Activated CD4-positive, alpha-beta T cell treated with anti-CD3 and anti-CD28 coated beads for 1 hour (primary cell): ENCODE measurements around the gene SERTAD2.

Experiments used
- DNase-seq: peaks from one replicate; pipeline ENCODE4 v3.0.0-alpha.2; 2020

Gene SERTAD2, protein sequence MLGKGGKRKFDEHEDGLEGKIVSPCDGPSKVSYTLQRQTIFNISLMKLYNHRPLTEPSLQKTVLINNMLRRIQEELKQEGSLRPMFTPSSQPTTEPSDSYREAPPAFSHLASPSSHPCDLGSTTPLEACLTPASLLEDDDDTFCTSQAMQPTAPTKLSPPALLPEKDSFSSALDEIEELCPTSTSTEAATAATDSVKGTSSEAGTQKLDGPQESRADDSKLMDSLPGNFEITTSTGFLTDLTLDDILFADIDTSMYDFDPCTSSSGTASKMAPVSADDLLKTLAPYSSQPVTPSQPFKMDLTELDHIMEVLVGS

DNA sequence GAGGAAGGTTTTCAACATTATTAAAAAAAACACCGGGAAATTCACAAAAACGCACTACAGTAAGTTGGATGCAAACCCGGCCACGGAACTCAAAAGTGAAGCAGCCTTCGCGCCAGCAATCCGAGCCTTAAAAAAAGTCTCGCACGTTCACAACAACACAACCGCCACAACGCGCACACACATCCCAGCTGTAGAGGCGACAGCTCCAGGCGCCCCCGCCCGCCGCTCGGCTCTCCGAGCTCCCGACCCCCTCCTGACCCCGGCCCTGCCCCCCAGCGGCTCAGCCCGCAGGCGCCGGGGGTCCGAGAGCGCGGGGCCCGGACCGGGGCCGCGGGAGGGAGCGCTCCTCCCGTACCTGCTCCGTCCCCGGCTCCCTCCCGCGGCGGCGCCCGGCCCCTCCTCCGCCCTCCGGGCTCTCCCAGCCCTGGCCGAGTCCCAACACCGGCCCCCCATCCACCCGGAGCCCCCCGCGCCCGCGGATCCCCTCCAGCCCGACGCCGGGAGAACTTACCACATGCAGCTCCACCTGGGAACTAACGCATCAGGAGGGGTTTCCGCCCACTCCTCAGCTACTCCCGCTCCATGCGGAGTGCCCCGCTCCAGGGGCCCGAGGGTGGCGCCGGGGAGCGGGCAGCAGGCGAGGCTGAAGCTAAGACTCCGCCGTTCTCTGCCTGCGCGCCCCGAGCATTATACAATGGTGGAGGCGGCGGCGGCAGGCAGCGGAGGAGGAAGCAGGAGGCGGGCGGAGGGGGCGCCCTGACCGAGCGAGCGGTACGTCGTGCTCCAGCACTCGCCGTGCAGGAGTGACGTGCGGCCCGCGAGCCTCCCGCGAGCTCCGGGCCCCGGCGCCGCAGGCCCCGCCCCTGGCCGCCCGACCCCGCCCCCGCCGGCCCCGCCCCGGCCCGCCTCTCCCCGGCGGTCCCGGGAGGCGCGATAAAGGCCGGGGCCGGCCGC lies at the start of gene SERTAD2:
Gene SERTAD2 (minus strand): TSS at position 805 of the 954 bp plus-strand sequence. CDS start 17,042 bp downstream, outside the sequence.
- peak; percentile 83 for DNase-seq

DNA sequence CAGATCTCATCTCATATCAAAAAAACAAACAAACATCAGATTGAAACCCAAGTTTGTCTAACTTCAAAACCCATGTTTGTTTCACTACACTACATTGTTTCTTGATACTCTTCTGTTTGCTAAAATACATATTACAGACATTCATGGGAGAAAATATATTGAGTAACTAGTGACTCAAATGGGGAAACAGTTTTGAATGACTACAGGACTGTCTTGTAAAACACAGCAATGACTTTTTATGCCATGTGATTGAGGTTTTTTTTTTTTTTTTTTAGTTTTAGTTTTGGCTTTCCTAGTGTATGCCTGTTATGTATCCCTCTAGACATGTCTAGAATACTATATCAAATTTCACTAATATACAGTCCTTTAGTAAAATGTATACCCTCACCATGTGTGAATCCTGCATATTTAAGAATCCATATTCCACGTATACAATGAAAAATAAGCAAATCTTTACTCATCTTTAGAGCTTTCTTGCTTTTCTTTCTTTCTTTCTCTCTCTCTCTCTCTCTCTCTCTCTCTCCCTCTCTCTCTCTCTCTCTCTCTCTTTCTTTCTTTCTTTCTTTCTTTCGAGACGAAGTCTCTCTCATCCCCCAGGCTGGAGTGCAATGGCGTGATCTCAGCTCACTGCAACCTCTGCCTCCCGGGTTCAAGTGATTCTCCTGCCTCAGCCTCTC lies 46.6 kb upstream of the SERTAD2 start:
- DNase-seq = no peak

DNA sequence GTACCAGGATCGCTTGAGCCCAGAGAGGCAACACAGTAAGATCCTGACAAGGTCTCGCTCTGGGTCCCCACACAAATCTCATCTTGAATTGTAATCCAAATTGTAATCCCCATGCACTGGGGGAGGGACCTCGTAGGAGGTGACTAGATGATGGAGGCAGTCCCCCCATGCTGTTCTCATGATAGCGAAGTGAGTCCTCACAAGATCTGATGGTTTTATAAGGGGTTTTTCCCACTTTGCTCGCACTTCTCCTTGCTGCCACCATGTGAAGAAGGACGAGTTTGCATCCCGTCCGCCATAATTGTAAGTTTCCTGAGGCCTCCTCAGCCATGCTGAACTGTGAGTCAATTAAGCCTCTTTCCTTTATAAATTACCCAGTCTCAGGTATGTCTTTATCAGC lies 46.0 kb upstream of the SERTAD2 start:
- no peak for DNase-seq

DNA sequence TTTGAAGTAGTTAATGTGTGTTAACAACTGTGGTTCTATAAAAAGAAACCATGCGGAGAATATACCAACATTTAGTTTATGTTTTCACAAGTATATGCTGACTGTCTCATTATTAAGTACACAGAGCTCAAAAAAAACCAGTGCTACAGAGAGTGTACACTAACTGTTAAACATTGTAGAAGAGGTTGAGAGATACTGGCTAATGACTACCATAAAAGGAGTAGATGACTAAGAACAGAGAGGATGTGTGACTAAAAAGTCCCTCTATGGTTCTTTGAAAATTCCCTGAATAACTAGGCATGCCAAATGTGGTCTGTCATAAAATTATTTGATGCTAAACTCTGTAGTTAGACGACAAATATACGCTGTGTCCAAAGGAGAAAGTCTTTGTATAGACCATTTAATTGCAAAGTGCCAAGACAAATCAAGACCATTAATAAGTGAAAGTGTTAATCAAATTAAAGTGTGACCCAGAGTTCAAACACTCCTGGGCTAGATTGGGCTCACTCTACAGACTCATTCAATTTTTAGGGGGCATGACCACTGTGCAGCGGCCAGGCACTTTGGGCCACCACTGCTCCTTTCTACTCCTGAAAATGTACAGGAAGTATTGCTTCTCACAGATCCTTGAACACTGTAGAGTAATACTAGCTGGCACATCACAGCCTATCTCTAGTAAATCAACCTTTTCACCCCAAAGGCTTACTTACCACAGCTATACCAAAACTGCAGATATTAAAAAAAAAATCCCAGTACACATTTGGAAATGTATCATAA lies 45.1 kb upstream of the SERTAD2 start:
- DNase-seq = no peak

DNA sequence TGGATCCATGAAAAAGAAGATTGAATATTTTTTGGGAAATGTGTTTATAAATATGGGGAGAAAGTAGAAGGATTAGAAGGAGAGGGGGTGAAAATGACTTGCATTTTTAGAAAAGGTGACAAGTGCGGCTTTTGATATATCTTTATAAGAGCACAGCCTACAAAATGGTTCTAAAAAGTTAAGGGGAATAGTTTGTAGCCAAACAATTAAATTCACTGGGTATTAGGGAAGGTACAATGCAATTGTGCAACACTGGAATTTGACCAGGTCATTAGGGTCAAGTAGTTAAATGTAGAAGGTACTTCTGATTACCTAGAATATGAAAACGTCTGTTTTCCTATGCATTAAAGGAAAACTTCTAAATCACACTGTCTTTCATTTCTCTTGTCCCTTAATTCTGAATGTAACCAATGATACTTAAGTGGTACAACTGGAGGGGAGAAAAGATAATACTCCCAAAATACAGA lies 44.5 kb upstream of the SERTAD2 start:
- DNase-seq = no peak

DNA sequence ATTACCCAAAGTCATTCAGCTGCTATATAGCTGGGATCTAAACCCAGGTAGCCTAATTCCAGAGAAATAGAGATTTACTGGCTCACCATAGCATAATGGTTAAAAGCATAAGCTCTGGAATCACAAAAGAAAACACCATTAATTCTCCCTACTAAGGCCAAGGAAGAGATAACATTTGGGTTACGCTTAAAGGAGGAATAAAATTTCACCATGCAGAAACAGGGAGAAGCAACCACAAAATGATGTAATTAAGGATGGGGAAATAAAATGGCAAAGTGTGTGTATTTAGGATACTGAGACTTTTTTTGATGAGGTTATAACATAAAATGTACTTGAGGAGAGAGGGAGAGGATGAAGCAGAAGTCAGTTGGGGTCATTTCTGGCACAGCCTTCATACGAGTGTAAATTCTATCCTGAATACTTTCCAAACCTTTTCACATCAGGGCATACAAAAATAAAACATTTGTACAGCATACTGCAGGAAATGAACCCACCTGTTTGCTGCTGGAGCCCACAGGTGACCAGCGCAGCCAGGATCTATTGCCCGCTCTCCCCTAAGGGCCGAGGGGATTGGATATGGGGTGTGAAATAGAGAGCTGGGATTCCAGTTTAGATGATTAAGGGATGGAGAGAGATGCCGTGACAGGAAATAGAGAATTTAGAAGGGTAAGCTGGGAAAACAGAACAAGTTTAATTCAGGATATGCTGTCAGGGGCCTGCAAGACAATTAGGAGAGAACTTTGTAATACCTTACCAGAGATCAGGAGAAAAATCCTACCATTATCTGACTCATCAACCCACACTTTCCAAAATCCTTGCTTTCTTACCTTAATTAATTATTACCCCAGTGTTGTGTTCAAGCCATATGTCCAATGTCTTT lies 43.8 kb upstream of the SERTAD2 start:
- DNase-seq = no peak

DNA sequence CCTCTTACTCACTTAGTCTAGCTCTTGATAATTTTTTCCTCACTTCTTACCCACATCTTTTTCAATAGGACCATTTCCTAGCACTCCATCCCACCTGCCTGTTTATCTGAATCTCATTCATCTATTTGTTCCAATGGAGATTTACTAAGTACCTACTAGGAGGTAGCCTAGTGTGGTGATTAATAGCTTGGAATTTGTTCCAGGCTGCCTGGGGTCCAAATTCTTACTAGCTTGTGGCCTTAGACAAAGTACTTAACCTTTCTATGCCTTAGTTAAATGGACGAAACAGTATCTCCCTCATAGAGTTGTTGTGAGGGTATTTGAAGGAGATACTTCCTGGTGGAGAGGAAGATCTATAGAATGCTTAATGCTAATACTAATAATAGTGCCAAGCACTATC lies 42.9 kb upstream of the SERTAD2 start:
- no peak for DNase-seq

DNA sequence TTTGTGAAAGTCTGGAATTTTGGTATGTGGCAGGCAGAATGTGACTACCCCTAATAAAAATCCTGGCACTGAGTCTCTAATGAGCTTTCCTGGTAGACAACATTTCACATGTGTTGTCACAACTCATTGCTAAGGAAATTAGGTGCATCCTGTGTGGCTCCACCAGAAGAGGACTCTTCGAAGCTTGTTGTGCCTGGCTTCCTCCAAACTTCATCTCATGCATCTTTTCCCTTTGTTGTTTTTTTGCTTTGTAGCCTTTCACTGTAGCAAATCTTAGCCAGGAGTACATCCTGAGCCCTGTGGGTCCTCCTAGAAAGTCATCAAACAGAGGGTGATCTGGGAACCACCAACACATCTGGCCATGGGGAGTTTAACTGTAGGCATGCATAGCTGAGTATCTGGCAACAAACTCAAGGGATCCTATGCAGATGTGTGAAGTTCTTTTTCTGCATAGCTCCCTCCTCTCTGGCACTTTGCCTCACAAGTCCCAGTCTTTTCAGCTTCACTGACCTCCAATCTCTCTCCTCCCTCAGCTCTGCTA lies 42.1 kb upstream of the SERTAD2 start:
- DNase-seq = no peak

DNA sequence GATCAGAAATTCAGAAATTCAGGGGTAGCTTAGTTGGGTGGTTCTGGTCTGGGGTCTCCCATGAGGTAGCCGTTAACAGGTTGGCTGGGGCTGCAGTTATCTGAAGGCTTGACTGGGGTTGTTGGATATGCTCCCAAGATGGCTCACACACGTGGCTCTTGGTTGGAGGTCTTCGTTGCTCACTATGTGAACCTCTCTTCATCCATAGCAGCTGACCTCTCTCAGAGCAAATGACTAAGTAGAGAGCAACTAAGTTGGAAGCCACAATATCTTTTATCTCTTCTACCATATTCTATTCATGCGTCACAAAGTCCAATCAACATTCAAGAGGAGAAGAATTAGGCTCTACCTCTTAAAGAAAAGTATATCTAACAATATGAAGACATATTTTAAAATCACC lies 38.7 kb upstream of the SERTAD2 start:
- no peak for DNase-seq

DNA sequence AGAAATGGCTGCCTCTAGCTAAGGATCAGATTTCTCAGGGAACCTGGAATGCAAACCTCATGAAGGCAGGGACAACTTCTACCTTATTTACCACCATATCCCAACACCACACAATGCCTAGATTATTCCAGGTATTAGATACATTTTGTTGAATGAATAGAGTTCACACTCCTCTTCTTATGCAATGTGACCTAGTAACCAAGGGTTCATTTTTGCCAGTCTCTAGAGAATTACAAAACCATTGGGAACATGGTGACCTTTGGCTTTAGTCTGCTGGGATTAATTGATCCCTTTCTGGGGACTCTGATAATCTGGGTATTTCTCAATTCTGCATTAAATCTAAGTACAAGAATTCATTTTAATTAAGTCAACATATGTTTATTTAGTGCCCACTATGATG lies 35.2 kb upstream of the SERTAD2 start:
- no peak for DNase-seq

DNA sequence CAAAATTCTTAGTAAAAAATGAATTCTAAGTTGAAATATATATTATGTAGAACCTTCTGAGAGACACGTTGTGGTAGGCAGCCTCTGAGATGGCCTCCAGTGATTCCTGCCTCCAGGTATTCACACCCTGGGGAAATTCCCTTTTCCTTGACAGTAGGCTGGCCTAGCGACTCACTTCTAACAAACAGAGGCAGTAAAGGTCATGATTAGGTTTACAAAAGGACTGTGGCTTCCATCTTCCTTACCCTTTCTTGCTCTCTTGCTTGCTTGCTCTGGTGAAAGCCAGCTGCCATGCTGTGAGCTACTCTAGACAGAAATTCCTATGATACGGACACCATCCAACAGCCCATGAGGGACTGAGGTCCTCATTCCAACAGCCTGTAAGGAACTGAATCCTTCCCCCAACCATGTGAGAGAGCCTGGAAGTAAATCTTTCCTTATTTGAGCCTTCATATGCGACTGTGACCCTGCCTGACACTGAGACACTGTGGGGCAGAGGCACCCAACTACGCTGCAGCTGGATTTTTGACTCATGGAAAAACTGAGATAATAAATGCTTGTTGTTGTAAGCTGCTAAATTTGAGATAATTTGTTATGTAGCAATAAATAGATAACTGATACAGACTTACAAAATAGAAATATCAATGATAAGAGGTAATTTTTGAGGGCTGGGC lies 32.7 kb upstream of the SERTAD2 start:
- no peak for DNase-seq

DNA sequence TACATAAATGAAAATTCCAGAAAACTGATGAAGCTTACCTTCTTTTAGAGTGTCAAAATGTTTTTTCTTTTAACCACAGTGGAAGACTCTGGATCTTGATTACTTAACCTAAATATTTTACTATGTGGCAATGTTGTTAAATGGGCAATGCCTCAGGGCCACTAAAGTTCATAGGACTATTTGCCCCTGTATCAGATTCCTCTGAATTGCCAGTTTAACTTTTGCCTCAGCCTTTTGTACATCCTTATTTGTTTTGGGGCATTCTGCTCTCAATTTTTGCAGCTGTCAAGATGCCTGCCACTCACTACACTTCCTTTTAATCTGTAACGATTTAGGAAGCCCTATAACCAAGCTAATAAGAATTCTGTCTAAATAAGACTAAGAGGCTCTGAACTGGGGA lies 31.7 kb upstream of the SERTAD2 start:
- DNase-seq = no peak

DNA sequence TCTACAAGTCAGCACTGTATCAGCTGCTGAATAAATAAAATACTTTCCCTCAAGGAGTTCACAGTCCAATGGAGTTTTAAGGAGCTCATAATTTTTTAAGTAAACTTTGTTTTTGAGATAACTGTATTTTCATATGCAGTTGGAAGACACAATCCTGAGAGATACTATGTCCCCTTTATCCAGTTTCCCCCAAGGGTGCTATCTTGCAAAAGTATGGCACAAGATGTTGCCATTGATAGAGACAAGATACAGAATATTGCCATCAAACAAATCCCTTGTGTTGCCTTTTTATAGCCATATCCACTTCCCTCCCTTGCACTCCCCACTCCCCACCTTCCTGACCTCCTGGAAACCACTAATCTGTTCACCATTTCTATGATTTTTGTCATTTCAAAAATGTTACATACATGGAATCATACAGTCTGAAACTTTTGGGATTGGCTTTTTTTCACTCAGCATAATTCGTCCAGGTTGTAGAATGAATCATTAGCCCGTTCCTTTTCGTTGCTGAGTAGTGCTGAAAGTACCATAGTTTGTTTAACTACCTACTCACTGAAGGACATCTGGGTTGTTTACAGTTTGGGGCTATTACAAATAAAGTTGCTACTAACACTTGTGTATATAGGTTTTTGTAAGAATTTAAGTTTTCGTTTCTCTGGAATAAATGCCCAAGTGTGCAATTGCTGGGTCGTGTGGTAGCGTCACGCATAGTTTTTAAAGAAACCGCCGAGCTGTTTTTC lies 30.2 kb upstream of the SERTAD2 start:
- no peak for DNase-seq

DNA sequence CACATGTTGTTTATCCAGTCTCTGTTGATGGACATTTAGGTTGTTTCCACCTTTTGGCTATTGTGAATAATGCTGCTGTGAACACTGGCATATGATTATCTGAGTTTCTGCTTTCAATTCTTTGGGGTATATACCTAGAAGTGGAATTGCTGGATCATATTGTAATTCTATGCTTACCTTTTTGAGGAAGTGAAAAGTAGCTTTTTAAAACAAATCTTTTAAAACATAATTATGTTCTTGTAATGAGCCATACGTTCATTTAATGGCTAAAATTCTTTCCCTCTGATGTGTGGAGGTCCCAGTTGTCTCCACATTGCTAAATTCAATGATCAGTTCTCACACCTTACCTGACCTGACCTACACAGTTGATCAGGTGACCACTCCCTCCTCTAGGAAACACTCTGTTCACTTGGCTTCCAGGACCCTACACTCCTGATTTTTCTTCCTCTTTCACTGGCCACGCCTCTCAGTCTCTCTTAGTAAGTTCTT lies 27.8 kb upstream of the SERTAD2 start:
- no peak for DNase-seq

DNA sequence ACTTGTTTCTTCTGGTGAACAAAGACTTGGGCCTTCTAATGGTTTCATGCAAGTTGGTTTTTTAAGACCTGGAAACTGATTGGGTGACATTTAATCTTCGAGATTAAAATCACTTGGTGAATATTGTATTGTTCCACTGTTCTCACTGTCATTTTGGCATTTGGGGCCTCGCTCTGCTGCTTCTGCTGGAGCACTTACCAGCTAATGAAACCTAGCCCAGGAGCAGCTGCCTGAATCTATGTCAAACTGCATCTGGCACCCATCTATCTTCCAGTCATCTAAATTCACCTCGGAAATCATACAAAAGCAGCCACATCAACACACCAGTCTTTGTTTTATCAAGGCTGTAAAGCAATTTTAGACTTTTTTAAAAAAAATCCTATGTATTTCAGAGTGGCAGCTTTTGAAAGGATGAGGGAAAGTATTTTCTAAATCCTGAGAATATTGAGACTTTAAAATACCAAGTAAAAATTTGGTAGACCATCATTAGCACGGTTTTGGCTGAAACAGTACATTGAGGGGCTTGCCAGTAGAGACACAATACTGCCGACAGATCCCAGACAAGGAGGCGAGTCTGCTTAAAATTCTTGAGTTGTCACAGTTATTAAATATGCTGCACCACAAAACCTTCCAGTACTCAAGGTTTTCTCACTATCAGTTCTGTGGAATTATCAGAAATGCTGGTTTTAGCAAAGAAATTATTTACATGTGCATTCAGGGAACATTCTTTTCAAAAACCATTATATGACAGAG lies 26.1 kb upstream of the SERTAD2 start:
- no peak for DNase-seq

DNA sequence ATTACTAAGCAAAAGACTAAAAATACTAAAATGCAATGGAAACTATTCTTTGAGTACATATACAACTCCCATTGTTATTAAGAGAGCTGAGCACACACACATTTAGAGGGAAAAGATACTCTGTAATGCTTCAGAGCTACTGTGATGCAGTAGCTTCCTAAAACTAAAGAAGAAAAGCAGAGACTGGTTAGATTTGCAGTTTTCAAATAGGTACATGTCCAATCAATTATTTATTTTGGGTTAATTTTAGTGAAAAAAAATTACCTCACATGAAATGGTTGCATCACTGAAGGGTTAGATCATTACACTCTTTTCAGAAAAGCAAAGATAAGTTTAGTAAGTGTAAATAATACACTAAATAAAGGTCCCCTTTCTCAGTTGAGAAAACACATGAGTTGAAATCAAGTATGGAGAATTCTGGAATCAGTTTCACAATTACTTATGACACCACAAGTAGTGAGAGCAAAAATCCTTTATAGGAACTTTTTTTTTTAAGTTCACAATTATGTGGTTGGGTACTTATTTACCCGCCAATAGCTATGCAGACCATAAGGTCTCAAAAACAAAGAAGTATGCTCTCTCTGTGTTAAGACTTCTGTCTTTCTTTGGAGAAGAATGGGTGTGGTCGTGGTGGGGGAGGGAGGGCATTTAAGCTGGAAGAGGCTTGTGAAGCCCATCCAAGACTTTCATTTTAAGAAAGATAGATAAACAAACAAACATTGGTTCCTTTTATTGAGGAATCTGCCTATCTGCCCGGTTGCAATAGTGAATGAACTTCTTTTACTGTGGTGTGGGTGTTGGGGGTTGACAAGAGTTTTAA lies 25.3 kb upstream of the SERTAD2 start:
- no peak for DNase-seq

DNA sequence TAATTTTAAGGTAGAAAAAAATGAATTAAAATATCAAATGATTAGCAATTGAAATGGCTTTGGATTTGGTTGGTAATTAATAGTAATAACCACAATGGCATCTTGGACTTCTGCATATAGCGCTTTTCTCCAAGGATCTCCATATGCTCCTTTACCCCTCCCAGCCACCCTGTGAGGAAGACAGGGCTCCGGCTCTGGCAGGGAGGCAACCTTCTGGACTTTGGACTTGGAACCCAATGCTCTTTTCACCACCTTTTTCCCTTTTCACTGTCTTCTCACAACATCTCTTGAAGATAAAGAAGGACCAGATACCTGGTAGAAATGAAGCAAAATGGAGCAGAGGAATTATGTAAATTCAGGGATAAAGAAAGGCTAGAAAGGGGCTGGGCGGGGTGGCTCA lies 23.8 kb upstream of the SERTAD2 start:
- no peak for DNase-seq

DNA sequence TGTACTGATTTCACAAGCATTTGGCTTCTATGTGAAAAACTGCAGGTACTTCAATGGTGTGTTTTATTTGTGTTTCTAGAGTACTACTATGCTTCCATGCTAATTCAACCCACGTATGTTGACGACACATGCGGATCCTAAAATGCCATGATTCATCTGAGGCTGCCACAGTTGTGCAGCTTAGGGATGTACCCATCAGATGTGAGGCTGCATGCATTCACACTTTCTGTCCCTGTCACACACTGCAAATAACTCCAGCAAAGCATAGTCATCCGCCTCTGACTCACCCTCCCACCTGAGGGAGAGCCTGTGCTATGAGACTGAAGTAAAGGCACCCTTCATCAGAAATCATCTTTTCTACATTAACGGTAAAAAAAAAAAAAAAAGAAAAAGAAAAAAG lies 22.1 kb upstream of the SERTAD2 start:
- peak; percentile 39 for DNase-seq
